Measurements from ENCODE around the gene PLK1.

GRCh38 chr16:23666571-23667354, 11.9 kb upstream of the PLK1 start:
- TF ChIP-seq GABPB1 (CRISPR knock-in tag; IDR thresholded peaks at IDR 0.05) (no peak), POLR2A (IDR thresholded peaks at IDR 0.05; ENCODE audit: insufficient read depth in 1 of 2, low read depth in 2 of 2, low read length in 2 of 2) (no peak), POLR2AphosphoS5 (IDR thresholded peaks at IDR 0.05; ENCODE audit: low read depth, low read length) (no peak), GFI1 (CRISPR knock-in tag; IDR thresholded peaks at IDR 0.05; ENCODE audit: borderline replicate concordance) (no peak)

All from HepG2 (cell line).